GM19397 (cell line): ENCODE results near the gene ANXA1.

ENCODE experiments used
- ATAC-seq: cut with Tn5 transposase; IDR thresholded peaks from one replicate; pipeline ENCODE4 v1.9.1; 2021; ENCODE audit warnings: mild to moderate bottlenecking, moderate library complexity; ENCODE audit not compliant: unreplicated experiment

The ANXA1 gene

DNA sequence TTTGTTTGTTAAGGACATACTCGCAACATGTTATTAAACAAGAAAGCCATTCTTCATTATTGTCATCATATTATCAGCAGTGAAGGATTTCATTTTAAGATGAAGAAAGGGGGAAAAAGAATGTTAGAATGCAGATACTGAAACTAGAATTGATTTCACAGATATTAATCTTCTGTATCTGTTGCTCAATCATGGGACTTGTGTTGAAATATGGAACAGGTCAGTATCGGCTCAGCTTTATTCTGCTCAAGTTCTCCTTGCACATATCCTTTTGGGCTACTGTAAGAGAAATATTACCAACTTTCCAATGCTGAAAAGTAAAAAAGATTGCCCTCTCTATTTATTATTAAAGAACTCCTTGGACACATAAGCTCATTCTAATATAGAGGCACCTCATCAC is 13.8 kb upstream of the ANXA1 start:
- ATAC-seq = no peak

DNA sequence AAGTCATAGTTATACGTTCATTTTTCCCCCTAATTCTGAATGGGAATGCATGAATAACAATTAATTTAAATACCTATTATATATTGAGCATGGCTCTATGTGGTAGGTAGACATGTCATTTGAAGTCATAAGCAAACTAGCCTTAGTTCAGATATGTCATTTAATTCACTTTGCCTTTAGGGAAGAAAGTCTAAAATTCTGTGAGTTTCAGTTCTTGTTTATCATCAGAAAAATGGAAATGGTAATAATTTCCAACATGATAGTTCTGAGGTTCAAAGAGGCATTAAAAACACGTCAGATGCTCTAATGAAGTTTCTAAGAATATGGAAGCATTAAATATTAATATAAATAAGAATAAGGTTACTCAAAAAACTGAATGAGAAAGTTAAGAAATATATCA is 13.1 kb upstream of the ANXA1 start:
- no peak for ATAC-seq

DNA sequence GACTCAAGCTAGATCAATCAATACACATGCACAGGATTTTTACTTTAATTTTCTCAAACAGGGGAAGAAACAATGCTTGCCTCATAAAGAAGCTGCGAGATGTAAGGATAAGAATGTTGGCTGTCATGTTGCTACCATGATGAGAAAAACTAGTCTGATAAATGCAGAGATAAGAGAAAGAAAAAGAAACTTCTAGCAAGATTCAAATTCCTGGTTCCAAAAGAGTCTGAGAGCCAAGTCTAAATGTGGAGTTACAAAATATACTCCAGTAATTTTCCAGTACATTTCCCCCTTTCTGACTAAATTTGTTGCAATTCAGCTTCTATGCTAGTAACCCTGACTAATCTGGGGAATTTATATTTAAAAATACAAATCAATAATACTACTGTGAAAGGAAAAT is 10.4 kb upstream of the ANXA1 start:
- no peak for ATAC-seq

DNA sequence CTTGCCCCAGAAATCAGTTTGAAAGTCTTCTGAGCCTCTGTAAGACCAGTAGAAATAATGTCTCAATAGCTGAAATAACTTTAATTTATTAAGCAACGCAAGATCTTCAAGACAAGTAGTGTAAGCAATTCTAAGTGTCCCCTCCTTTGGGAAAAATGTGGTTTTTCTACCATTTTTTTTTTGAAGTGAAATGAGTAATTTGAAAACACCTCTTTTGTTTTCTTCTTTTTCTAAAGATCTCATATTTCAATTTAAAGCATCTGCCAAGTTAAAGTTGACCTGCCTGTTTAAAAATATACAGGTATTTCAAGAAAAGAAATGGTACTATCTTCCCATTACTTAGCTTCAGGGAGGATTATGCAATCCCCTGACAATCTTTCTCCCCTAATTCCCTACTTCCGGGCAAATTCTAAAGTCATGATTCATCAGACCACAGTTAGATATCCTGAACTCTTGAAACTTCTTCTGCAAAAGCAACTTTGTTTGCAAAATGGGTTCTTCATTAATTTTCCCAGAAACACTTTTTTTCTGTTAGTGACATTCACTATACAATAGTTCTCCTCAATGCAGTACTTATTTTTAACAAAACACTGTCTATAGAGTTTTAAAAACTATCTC is 7.8 kb upstream of the ANXA1 start:
- no peak for ATAC-seq

DNA sequence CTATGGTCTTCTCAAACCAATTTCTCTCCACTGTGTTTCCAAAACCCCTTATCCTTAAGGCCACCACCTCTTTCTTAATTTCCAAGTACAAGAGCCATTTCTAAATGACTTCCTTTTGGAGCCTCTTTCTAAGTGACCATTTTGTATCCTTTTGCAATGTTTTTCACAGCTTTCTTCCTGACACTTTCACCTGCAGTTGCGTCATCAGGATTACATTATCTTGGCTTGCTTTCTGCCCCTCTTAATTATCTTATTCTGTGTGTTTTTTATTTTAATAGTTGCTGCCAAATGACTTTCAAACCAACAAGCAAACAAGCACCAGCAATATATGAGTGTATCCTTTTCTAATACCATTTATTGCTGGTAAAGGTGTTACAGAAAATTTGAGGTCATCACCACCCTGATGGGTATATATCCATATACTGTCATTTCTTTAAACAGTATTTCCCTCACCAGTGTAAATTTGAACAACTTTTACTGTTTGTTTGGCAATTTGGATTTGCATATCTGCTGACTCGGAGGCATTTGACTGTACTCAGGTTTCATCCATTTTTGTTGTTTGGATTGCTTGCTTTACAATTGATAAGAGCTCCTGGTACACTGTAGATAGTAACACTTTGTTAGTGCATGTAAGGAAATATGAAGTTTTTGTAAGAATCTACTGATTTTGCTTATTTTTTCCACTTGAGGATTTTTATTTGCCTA is 5.4 kb upstream of the ANXA1 start:
- ATAC-seq = no peak

DNA sequence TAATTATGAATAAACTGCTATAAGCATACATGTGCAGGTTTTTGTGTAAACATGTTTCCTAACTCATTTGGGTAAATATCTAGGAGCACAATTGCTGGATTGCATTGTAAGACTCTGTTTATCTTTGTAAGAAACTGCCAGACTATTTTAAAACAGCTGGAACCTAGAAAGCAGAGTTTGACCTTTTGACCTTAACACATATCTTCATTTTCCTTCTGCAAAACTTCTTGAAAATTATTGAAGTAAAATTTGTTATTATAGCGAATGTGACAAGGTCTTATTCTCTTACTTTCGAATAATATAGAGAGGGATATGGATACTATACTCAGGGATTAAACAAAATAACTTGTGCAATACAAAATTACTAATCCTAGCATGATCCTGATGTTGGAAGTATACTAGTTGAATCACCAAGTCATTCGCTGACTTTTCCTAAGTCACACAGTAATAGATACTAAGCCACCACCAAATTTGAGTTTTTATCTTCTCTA is 3.2 kb upstream of the ANXA1 start:
- no peak for ATAC-seq

DNA sequence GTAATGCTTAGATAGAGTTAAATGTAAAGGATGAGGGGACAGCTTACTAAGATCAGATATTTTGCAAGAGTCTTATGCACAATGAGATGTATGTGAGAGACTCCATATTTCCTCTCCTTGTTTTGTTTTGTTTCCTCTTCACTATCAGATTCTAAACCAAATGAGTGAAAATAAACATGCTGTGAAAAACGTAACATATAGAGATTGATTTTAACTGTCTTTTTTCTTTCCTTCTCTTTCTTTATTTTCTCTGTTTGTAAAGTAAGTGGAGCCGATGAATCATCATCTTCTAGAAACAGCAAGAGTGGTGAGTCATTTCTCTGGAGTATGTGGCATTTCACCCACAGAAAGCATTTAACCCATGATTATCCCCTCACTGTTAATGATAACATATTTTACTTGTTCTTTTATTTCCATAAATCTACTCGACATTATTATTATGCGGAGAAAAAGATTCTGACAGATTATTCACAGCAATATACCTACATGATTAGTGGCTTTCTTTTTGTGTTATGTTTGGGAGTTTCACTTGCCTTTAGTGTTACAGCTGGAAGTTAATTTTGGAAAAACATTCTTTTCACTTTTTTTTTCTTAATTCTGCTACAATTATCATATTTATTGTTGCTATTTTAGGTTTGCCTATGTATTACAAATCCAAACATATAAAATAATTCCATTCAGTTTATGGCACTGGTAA is 2.1 kb upstream of the ANXA1 start:
- ATAC-seq = peak; percentile 69

DNA sequence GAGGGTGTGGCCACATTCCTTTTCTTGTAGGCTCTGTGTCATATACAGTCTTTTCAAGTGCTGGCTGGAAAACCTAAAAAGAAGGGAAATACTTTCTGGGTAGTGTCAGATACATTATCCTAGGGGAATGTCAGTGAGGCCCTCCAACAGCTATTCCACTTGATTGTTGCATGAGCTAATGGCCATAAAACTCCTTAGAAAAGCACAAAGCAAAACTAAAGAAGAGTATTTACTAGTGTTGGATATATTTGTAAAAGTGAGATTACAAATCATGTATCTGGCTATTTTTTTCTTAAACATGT is 829 bp downstream of the ANXA1 start:
- ATAC-seq = no peak

DNA sequence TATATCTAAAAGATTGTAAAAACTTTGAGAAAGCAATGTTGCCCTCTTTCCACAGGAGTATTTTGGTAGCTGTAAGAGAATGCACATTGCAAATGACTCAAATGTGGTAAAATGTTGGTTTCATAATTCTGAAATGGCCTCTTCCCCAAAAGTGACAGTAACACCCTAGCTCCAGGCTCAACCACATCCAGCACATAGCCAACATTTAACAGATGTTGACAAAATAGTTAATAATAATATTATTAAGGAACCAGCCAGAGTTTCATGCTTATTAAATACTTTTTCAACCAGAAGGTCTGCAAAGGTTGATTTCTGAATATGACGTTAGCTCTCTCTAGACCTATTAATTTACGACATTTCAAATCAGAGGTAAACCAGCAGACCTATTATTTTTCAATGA is 1.3 kb downstream of the ANXA1 start:
- peak; percentile 47 for ATAC-seq

DNA sequence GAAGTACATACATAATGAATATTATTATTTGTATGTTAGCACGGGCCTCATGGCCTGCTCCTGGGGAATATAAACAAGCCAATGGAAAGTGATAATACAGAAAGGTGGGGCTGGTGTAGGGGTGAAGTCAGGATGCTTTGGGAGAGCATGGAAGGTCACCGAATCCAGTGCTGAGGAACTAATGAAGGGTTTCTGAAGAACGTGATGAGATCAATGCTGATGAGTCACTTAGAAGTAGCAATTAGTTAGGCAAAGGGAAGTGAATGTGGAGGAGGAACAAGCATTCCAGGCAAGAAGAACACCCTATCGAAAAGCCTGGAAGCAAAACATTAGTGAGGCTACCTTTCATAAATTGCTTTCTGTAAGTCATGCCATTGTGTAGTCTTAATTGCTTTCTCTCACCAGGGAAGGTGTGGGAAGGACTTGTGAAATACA is 2.1 kb downstream of the ANXA1 start:
- ATAC-seq = no peak

DNA sequence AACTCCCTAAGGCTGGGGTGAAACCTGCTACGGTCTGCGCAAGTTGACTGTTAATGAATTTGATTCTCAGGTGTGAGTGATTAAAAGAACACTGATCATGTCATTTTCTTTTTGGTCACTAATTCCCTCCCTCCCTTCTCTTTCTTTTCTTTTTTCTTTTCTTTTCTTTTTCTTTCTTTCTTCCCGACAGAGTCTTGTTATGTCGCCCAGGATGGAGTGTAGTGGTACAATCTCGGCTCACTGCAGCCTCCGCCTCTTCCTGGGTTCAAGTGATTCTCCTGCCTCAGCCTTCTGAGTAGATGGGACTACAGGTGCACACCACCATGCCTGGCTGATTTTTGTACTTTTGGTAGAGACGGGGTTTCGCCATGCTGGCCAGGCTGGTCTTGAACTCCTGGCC is 2.6 kb downstream of the ANXA1 start:
- no peak for ATAC-seq

DNA sequence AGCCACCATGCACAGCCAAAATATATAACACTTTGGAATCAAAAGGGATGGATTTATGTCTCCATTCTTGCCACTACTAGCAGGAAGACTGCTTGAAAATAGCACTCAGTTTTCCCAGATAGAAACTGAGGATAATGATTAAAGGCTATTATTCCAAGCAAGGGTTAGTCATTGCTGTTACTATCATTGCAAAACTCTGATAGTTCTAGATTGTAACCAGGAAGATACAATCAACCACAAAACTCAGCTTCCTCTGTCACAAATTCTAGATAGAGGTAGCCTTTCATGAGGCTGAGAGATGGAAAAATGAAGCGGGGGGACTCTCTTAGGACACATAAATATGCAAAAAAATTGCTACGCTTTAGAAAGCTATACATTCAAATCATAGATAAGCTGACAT is 3.1 kb downstream of the ANXA1 start:
- ATAC-seq = no peak

DNA sequence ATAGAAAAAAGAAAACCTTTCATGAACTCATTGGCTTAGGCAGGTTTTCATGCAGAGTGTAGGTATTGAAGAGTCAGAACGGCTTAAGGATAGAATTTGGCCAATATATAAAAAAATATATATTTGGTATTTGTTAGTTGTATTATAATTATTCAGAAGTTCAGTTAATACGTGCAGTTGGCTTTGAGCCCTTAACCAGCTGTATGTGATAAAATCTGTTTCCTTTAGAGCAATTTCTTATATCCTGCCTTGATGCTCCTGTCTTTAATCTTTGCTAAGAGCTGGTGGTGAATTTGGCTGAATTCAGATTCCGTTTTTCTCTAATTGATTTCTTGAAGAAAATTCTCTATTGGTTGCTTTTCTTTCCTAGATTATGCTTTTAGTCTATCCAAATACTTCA is 3.7 kb downstream of the ANXA1 start:
- no peak for ATAC-seq

DNA sequence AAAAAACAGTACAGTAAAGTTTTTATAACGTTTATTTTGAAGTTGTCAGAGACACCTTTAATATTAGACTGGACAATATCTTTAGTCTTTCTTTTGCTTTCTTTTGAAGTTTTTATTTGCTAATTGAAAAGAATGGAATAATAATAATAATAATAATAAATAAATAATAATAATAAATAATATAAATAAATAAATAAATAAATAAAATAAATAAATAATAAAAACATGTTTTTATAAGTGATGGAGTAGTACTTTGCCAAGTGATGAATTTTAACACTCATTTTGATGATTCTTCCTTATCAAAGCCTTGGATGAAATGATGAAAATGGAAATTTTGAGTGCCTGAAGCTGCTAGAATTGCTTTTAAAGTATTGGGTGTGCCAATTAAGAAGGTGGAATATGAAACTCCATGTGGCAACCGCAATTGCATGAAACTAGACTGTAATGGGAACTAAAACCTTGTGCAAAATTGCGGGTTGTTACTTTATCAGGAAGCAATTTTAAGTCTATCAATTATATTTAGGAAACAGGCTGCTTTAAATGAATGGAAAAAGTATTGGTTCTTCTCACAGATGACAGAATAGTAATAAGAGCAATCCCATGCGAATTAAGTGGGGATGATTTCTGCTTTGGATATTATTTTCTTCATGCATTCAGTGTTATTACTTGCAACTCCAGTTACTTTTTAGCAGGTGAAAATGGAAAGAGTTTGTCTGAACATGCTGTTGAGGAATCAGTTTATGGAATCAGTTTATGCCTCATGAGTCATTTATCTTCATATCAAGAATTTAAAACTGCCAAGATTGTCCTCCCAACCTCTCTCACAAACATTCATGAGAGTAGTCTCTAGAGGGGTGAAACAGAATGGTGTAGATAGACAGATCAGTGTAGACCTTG is 4.6 kb downstream of the ANXA1 start:
- ATAC-seq = no peak

DNA sequence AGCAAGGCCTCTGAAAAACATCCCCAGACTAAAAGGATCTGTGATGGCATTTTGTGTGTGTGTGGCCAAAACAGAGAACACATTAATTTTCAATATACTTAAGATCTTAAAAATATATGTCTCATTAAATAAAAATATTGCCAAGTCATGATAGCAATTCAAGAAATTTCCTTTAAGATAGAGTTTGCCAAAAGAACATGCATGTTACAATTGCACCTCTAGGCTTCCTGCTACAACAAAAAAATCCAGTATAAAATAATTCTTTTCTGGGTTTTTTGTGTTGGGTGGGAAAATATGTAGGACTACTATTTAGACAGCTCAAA is 5.2 kb downstream of the ANXA1 start:
- ATAC-seq = no peak

DNA sequence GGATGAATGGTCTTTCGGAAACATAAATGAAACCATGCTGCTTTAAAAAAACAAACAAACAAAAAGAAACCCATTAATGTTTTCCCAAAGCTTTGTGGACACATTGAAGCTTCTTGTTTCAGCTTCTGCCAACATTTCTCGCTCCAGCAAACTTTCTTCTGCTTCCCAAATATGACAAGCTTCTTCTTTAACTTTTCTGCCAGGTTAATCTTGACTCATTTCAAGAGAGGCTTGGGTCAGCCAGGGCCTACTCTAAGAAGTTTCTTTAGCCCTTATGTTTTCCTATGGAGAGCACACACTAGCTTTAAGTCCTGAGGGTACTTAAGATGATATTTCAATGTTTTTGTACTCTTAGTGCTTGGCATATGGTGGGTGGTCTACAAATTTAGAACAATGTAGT is 6.1 kb downstream of the ANXA1 start:
- ATAC-seq = no peak

DNA sequence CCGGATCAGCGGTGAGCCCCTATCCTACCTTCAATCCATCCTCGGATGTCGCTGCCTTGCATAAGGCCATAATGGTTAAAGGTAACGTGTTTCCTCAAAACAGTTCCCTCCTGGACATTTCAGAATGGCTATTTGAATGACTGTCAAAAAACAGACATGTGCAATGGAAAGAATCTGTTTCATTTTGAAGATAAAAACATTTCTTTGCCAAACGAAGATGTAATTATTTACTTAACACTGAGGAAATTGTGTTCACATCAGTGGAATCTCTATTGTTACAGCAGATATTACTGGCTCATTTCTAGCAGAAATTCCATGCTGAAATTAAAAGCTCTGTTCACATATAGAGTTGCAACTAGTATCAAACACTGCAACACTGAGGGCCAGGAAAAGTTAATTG is 7.1 kb downstream of the ANXA1 start:
- no peak for ATAC-seq

DNA sequence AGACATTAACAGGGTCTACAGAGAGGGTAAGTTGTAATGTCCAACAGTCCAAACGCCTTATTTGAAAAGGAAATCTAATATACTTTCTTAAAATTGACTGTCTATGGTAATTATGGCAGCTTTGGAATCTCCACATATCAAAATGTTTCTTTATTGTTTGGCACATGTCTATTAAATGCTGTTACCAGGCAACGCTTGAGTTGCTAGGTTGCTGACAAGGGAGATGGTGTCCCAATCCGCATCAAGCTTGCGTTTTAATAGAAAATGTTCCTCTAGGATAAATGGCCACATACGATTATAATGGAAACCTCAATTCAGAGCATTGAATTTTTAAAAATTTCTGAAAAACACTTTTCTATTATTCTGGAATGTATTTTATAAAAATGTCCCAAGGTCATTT is 9.2 kb downstream of the ANXA1 start:
- no peak for ATAC-seq

DNA sequence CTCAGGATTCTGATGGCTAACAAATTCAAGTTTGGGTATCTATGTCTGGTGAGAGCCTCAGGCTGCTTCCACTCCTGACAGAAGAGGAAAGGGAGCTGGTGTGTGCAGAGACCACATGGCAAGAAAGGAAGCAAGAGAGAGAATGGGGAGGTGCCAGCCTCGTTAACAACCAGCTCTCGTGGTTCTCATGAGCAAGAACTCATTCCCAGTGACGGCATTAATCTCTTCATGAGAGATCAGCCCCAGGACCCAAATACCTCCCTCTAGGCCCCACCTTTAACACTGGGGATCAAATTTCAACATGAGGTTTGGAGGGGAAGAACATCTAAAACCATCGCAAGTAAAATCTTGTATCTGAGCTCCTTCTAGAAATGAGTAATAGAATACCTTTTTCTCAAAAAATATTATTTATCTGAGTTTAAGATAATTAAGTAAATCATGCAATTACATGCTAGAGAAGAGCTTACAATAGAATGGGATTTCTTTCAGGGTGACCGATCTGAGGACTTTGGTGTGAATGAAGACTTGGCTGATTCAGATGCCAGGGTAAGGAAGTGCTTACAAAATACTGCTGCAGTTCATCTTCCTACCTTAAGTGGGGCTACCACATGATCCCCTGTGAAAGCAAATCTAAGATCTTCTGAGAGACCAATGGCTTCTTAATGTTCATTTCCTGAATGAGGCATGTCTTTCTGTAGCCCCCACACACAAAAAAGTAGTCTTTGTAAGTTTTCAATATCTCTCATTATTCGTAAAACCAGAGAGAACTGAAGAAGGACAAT is 11.5 kb downstream of the ANXA1 start:
- no peak for ATAC-seq

DNA sequence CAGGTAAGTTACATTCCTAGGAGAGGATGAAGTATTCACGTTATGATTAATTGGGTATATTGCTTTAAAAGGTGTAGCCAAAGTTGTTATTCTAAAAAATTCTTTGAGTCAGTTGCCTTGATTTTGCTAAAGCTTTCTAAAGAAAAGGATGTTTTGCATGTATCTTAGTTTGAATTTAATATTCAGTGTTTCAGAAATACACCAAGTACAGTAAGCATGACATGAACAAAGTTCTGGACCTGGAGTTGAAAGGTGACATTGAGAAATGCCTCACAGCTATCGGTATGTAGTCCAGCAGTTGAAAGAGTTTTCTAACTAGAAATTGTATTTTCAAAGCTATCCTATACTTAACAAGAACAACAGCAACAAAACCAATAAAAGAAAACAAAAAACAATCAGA is 14.2 kb downstream of the ANXA1 start:
- ATAC-seq = no peak

DNA sequence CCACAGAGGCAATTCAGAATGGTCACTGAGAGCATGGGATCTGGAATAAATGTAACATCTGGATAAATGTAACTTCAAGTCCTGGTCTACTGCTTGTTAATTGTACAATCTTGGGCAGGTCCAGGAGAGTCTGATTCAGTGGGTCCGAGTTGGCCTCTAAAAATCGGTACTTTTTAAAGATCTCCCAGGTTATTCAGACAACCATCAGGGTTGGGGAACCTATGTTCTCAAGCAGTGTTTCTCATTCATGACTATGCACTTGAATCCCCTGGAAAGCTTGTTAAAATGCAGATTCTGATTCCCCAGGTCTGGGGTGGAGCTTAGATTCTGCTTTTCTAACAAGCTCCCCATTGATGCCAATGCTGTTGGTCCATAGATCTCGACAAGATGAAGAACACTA is 14.8 kb downstream of the ANXA1 start:
- ATAC-seq = no peak
